Lung (tissue), 12 donors: Measurements from ENCODE around the gene AGT. TPM values are rescaled to one million over a fixed set of nuclear protein-coding genes. Genes with fewer than 3 reads are reported as not detected.
A peak's percentile ranks its signal among the peaks of the same experiment; 100 is the strongest.

Experiments
- ATAC-seq: fragments of 200-7000 bp; cut with Tn5 transposase; one replicate; pipeline ENCODE4 v1.9.1; 2020; ENCODE audit warnings: moderate number of reproducible peaks; ENCODE audit not compliant: insufficient read depth, low FRiP score
- DNase-seq, 3 donors: peaks; one replicate each; pipeline ENCODE4 v3.0.0-alpha.2; 2013 to 2017
- H3K27ac ChIP-seq, 2 donors: one replicate each; pipeline ENCODE4 v1.5.1; 2013; ENCODE audit warnings: mild to moderate bottlenecking in 2 of 2, moderate library complexity in 2 of 2, control low read depth in 1 of 2, inconsistent platforms in 1 of 2, low read depth in 1 of 2, low read length in 1 of 2
- H3K27me3 ChIP-seq, 3 donors: one replicate each; pipeline ENCODE4 v1.5.1; 2013; ENCODE audit warnings: low read length in 2 of 3; ENCODE audit not compliant: control insufficient read depth in 3 of 3, insufficient read depth in 3 of 3
- H3K36me3 ChIP-seq, 4 donors: one replicate each; pipeline ENCODE4 v1.5.1; 2013; ENCODE audit warnings: low read length in 4 of 4, mild to moderate bottlenecking in 1 of 4, moderate library complexity in 1 of 4; ENCODE audit not compliant: control insufficient read depth in 4 of 4, insufficient read depth in 4 of 4
- H3K4me1 ChIP-seq, 5 donors: one replicate each; pipeline ENCODE4 v1.5.1; 2013; ENCODE audit warnings: low read length in 5 of 5, mild to moderate bottlenecking in 2 of 5, moderate library complexity in 1 of 5; ENCODE audit not compliant: control insufficient read depth in 5 of 5, insufficient read depth in 5 of 5
- H3K4me3 ChIP-seq: one replicate; pipeline ENCODE4 v1.5.1; 2013; ENCODE audit warnings: mild to moderate bottlenecking, control low read depth, moderate library complexity
- H3K9ac ChIP-seq, 2 donors: one replicate each; pipeline ENCODE4 v1.5.1; 2013; ENCODE audit warnings: low read length in 2 of 2, control low read depth in 1 of 2; ENCODE audit not compliant: insufficient read depth in 1 of 2
- H3K9me3 ChIP-seq, 4 donors: one replicate each; pipeline ENCODE4 v1.5.1; 2013; ENCODE audit warnings: low read length in 3 of 4, mild to moderate bottlenecking in 1 of 4, moderate library complexity in 1 of 4; ENCODE audit not compliant: control insufficient read depth in 4 of 4, insufficient read depth in 3 of 4
- CTCF ChIP-seq: IDR thresholded peaks from 2 replicates; pipeline ENCODE4 v1.5.1; 2012; ENCODE audit warnings: mild to moderate bottlenecking; ENCODE audit errors: control extremely low read depth, extremely low read depth
- WGBS, 2 donors: extraction: QIAGEN DNeasy Blood & Tissue Kit; methylation state at CpG; one replicate each; pipeline ENCODE4 v1.1.7; 2013; 5-methylcytosine and 5-hydroxymethylcytosine counted together
- polyA plus RNA-seq, 2 donors: library from polyadenylated mRNA; stranded (reverse); fragments of 200-250 nt; gene quantifications; one replicate each; pipeline ENCODE4 v1.2.1, GENCODE V29; 2013
- total RNA-seq, 2 donors: library from RNA; depleted of rRNA in 1 of 2; stranded (reverse); fragments of >200 nt in 1 of 2; gene quantifications; one replicate each; pipeline ENCODE4 v1.2.1, GENCODE V29; 2014 to 2021
- donor health status: control.
- donor health status: control.
- donor health status: Bipolar disorder and iron deficiency.
- donor health status: healthy.
- donor health status: DM: yes; HTN: yes; CAD: no.

AGT gene
- total and polyA plus RNA-seq, 4 donors = 1.7 to 3.5 (median 1.9) TPM

- no peaks in the 10 kb centered on the region for H3K9me3 ChIP-seq
- H3K27ac ChIP-seq = no peak overlapping the region
- H3K4me3 ChIP-seq = no peak overlapping the region
- no peak for TF ChIP-seq CTCF
- ATAC-seq (no peak), DNase-seq (no peak)
- no peak overlapping the region for H3K9ac ChIP-seq
- no peaks in the 10 kb centered on the region for H3K27me3 ChIP-seq
- WGBS, 2 donors = 91 to 96% methylated on average over 7 of the region's 7 CpGs
- peaks cover 0 to 7% (median 0%) of the 10 kb centered on the region in 5 donors for H3K4me1 ChIP-seq
- H3K36me3 ChIP-seq = peaks cover 0 to 2% (median 0%) of the 10 kb centered on the region in 4 donors
Observed at GRCh38 chr1:230704830-230705229, 9.1 kb downstream of the AGT start.

GRCh38 chr1:230703679-230704385 is 10.1 kb downstream of the AGT start:
- no peak for TF ChIP-seq CTCF
- 91 to 96% methylated on average over 8 of the region's 8 CpGs for WGBS, 2 donors
- ATAC-seq = no peak

GRCh38 chr1:230702934-230703678 is 10.8 kb downstream of the AGT start:
- TF ChIP-seq CTCF = no peak

More at GRCh38 chr1:230703679-230704385, 10.1 kb downstream of the AGT start:
- DNase-seq = no peak
- Histone ChIP-seq H3K4me1 (peaks cover 0 to 7% (median 0%) of the 10 kb centered on the region in 5 donors), H3K27ac (no peak overlapping the region), H3K27me3 (no peaks in the 10 kb centered on the region), H3K9me3 (no peaks in the 10 kb centered on the region), H3K4me3 (no peak overlapping the region), H3K9ac (no peak overlapping the region), H3K36me3 (peaks cover 0 to 2% (median 0%) of the 10 kb centered on the region in 4 donors)

More at GRCh38 chr1:230702934-230703678, 10.8 kb downstream of the AGT start:
- WGBS, 2 donors = 67 to 78% methylated on average over 14 of the region's 14 CpGs
- no peak overlapping the region for H3K4me3 ChIP-seq
- H3K9me3 ChIP-seq = no peaks in the 10 kb centered on the region
- no peak overlapping the region for H3K9ac ChIP-seq
- H3K36me3 ChIP-seq = peaks cover 0 to 2% (median 0%) of the 10 kb centered on the region in 4 donors
- ATAC-seq = no peak
- peak in 1 of 3 donors; percentile 28 for DNase-seq
- H3K4me1 ChIP-seq = peaks cover 0 to 7% (median 0%) of the 10 kb centered on the region in 5 donors
- no peak overlapping the region for H3K27ac ChIP-seq
- no peaks in the 10 kb centered on the region for H3K27me3 ChIP-seq
